Stomach (tissue), 4 donors: ENCODE data around the gene COLQ.

Experiments
- EP300 ChIP-seq: sonication (generic); formaldehyde crosslinking; IDR thresholded peaks from one replicate; pipeline ENCODE4 v1.6.1; 2017; ENCODE audit warnings: antibody characterized with exemption
- POLR2A ChIP-seq, 4 donors: fragments of 450-650 bp; IDR thresholded peaks; one replicate each; pipeline ENCODE4 v1.6.1; 2016; ENCODE audit warnings: antibody characterized with exemption in 4 of 4, control low read depth in 2 of 4, mild to moderate bottlenecking in 1 of 4, moderate library complexity in 1 of 4
- POLR2AphosphoS5 ChIP-seq, 3 donors: sonication (generic); formaldehyde crosslinking; IDR thresholded peaks; one replicate each; pipeline ENCODE4 v1.6.1; 2016; ENCODE audit warnings: antibody characterized with exemption in 3 of 3
- TF ChIP-seq, protein P1 (sequence below), 7 experiments: fragments of 450-650 bp in 4 of 7; fragments of 200-600 bp in 3 of 7; sonication (generic) in 3 of 7; IDR thresholded peaks; one replicate each; pipeline ENCODE4 v1.5.1; 2016 to 2019; ENCODE audit warnings: antibody characterized with exemption in 7 of 7, control low read depth in 2 of 7, mild to moderate bottlenecking in 1 of 7

DNA sequence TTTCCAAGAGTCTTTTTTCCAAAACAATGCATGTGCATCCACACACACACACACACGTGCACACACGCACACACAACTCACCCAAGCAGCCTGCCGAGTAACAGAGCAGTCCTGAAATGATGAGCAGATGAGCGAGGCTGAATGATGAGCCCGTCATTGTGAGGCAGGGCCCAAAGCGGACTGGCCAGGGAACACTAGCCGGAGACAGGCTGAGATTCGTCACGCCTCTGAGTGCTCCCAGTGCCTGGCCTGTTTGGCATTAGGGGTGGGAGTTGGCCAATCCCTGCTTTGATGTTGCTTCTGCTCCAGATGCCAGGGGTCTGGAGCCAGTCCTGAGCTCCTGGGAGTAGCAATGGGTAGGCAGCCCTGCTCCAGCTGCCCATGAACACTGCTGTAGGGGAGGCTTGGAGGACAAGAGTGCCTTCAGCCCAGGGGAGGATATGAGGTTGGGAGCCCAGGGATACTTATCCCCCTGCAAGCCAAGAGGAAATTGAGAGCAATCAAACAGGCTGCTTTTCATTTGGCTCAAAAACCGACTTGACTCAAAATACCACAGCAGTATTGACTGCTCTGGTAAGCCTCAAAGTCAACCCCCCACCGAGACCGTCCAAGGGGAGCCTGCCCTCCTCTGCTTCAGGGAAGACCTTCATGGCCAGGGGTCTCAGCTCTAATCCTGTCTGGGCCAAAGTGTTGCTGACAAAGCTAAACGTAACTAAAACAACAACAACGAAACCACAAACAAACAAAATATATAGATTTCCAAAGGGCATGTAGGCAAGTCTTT, 22.9 kb downstream of the COLQ start:
- TF ChIP-seq, protein P1, sequence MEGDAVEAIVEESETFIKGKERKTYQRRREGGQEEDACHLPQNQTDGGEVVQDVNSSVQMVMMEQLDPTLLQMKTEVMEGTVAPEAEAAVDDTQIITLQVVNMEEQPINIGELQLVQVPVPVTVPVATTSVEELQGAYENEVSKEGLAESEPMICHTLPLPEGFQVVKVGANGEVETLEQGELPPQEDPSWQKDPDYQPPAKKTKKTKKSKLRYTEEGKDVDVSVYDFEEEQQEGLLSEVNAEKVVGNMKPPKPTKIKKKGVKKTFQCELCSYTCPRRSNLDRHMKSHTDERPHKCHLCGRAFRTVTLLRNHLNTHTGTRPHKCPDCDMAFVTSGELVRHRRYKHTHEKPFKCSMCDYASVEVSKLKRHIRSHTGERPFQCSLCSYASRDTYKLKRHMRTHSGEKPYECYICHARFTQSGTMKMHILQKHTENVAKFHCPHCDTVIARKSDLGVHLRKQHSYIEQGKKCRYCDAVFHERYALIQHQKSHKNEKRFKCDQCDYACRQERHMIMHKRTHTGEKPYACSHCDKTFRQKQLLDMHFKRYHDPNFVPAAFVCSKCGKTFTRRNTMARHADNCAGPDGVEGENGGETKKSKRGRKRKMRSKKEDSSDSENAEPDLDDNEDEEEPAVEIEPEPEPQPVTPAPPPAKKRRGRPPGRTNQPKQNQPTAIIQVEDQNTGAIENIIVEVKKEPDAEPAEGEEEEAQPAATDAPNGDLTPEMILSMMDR (IDR thresholded peaks at IDR 0.05) = no peak
- TF ChIP-seq POLR2A (IDR thresholded peaks at IDR 0.05) (no peak), POLR2AphosphoS5 (IDR thresholded peaks at IDR 0.05) (no peak), EP300 (no peak)
